Lower lobe of right lung (tissue), 2 donors: ENCODE results near the gene SLC15A2. TPM values are rescaled to one million over a fixed set of nuclear protein-coding genes. Genes with fewer than 3 reads are reported as not detected.
"Not testable (repeated sequence)": the region's sequence is repeated elsewhere in the genome, so short reads cannot be mapped to it uniquely, and the experiment has no call there.

Experiments
- ATAC-seq, 2 donors: fragments of 200-7000 bp; cut with Tn5 transposase; one replicate each; pipeline ENCODE4 v1.9.1; 2020 to 2022; ENCODE audit warnings: mild to moderate bottlenecking in 2 of 2, moderate library complexity in 2 of 2
- DNase-seq: peaks from one replicate; pipeline ENCODE4 v3.0.0-alpha.2; 2020
- H3K27ac ChIP-seq: fragments of 200-600 bp; one replicate; pipeline ENCODE4 v1.8.0; 2022
- H3K27me3 ChIP-seq: fragments of 200-600 bp; one replicate; pipeline ENCODE4 v1.8.0; 2022; ENCODE audit warnings: low read depth
- H3K36me3 ChIP-seq: fragments of 200-600 bp; one replicate; pipeline ENCODE4 v1.8.0; 2022; ENCODE audit warnings: mild to moderate bottlenecking
- H3K4me1 ChIP-seq: fragments of 200-600 bp; one replicate; pipeline ENCODE4 v1.8.0; 2022
- H3K4me3 ChIP-seq: fragments of 200-600 bp; one replicate; pipeline ENCODE4 v1.8.0; 2022; ENCODE audit warnings: mild to moderate bottlenecking
- H3K9me3 ChIP-seq: fragments of 200-600 bp; one replicate; pipeline ENCODE4 v1.8.0; 2022
- intact Hi-C: fragments of 100-400 bp; cut with DNase I; formaldehyde crosslinking; loops from one replicate; pipeline ENCODE4 v1.11.0; 2022
- total RNA-seq: library from RNA; stranded (reverse); fragmentation: NEBNext Ultra II Directional; extraction: Animal tissue kit (Norgen Biotek cat#: 25700); gene quantifications from one replicate; pipeline ENCODE4 v1.2.1, GENCODE V29; 2021
- TF ChIP-seq, protein P1 (sequence below): fragments of 200-600 bp; IDR thresholded peaks from one replicate; pipeline ENCODE4 v1.8.0; 2022; ENCODE audit warnings: antibody characterized with exemption, mild to moderate bottlenecking
- donor health status: DM: no; HTN: yes; CAD: no; lungs with severe emphysema.

The SLC15A2 gene
- total RNA-seq, 1 donor from 2014 or later = 63.6 TPM

DNA sequence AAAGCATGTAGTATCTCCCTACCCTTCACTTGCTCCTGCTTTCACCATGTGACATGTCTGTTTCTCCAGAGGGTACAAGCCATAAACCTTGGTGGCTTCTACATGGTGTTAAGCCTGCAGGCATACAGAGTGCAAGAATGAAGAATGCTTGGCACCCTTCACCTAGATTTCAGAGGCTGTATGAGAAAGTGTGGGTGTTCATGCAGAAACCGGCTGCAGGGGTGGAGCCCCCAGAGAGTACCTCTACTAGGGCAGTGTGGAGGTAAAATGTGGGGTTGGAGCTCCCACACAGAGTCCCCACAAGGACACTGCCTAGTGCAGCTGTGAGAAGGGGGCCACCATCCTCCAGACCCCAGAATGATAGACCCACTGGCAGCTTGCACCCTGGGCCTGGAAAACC lies 32.2 kb downstream of the SLC15A2 start:
- H3K9me3 ChIP-seq = no peaks in the 10 kb centered on the region
- no peaks in the 10 kb centered on the region for H3K4me1 ChIP-seq
- H3K27ac ChIP-seq = no peak overlapping the region
- TF ChIP-seq, protein P1, sequence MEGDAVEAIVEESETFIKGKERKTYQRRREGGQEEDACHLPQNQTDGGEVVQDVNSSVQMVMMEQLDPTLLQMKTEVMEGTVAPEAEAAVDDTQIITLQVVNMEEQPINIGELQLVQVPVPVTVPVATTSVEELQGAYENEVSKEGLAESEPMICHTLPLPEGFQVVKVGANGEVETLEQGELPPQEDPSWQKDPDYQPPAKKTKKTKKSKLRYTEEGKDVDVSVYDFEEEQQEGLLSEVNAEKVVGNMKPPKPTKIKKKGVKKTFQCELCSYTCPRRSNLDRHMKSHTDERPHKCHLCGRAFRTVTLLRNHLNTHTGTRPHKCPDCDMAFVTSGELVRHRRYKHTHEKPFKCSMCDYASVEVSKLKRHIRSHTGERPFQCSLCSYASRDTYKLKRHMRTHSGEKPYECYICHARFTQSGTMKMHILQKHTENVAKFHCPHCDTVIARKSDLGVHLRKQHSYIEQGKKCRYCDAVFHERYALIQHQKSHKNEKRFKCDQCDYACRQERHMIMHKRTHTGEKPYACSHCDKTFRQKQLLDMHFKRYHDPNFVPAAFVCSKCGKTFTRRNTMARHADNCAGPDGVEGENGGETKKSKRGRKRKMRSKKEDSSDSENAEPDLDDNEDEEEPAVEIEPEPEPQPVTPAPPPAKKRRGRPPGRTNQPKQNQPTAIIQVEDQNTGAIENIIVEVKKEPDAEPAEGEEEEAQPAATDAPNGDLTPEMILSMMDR = no peak
- intact Hi-C loops = no loop called here
- no peak overlapping the region for H3K4me3 ChIP-seq
- no peak for DNase-seq
- H3K36me3 ChIP-seq = peaks cover 47% of the 10 kb centered on the region
- no peak for ATAC-seq
- H3K27me3 ChIP-seq = no peaks in the 10 kb centered on the region

DNA sequence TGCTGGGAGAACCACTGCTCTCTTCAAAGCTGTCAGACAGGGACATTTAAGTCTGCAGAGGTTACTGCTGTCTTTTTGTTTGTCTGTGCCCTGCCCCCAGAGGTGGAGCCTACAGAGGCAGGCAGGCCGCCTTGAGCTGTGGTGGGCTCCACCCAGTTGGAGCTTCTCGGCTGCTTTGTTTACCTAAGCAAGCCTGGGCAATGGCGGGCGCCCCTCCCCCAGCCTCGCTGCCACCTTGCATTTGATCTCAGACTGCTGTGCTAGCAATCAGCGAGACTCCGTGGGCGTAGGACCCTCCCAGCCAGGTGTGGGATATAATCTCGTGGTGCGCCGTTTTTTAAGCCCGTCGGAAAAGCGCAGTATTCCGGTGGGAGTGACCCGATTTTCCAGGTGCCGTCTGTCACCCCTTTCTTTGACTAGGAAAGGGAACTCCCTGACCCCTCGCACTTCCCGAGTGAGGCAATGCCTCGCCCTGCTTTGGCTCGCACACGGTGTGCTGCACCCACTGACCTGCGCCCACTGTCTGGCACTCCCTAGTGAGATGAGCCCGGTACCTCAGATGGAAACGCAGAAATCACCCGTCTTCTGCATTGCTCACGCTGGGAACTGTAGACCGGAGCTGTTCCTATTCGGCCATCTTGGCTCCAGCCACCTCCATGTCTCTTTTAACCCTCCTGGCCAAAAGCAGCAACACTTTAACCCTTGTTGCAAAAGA lies 44.1 kb downstream of the SLC15A2 start:
- H3K9me3 ChIP-seq, DNase-seq, ATAC-seq, H3K27ac ChIP-seq, intact Hi-C loops, H3K4me3 ChIP-seq, H3K4me1 ChIP-seq, H3K27me3 ChIP-seq: not testable (repeated sequence)
- H3K36me3 ChIP-seq = peaks cover 20% of the 10 kb centered on the region

DNA sequence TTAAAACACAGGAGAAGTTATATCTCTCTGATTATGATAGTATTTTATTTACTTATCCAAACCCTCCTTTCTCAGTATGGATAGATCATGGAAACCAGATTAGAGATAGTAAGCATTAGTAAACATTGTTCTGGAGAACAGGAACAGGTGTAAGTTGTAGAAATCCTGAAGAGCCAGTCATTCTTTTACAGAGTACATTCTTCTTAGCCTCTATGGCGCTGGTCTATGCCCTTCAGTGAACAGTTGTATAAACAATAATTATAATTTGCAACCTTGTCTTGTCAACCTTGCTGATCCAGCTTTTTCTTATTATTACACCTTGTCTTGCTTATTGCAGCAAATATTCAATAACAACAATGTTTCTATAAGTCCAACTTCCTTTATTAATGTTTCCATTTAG lies 47.4 kb downstream of the SLC15A2 start:
- H3K27ac ChIP-seq = no peak overlapping the region
- intact Hi-C loops = no loop called here
- no peaks in the 10 kb centered on the region for H3K4me1 ChIP-seq
- peaks cover 20% of the 10 kb centered on the region for H3K36me3 ChIP-seq
- H3K9me3 ChIP-seq = no peaks in the 10 kb centered on the region
- ATAC-seq = peak in 1 of 2 donors; percentile 33
- TF ChIP-seq, protein P1 = no peak
- H3K27me3 ChIP-seq = no peaks in the 10 kb centered on the region
- H3K4me3 ChIP-seq = no peak overlapping the region
- no peak for DNase-seq

DNA sequence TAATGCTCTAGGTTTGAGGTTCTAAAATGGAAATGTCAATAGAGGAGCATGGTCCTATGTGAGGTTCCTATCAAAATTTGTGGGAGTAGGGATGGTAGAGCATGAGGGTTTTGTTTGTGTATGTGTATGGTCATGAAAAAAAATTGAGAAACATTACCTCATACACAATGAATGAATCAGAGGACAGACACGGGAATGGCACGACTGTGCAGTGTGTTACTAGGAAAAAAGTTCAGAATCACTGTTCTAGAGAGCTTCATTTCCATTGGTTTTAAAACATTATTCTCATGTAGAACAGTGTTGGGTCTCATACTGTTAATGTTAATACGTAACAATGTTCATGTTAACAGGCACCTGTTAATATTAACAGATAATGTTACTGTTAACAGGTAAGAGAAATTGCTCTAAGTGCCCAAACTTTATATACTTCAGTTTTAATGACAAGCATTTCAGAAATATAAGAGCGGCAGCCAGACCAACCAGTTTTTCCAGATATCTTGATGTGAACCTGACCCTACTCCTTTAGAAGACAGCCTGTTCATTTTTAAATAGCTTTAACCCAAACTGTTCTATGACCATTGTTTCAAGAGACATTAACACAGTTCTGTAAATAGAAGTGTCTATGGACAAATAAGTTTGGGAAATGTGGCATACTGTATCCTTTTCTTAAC lies 48.0 kb downstream of the SLC15A2 start:
- intact Hi-C loops = no loop called here
- Histone ChIP-seq H3K9me3 (no peaks in the 10 kb centered on the region), H3K4me3 (no peak overlapping the region), H3K4me1 (no peaks in the 10 kb centered on the region), H3K27ac (no peak overlapping the region), H3K36me3 (peaks cover 20% of the 10 kb centered on the region), H3K27me3 (no peaks in the 10 kb centered on the region)
- TF ChIP-seq, protein P1 = no peak
- no peak for DNase-seq
- ATAC-seq = peak; percentile 73 to 77

DNA sequence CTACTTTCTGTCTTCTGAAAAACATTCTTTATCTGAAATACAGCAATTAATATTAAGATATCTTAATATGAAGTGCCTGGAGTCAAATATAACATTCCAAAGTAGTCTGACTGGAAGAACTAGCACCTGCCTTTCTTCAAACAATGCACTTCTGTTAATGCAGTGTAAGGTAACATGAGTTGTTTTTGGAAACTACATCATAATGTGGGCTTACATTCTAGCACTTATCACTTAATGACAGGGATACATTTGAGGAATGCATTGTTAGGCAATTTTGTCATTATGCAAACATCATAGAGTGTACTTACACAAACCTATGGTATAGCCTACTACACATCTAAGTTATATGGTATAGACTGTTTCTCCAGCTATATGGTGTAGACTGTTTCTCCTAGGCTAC lies 49.2 kb downstream of the SLC15A2 start:
- H3K36me3 ChIP-seq = peaks cover 19% of the 10 kb centered on the region
- no peak overlapping the region for H3K27ac ChIP-seq
- no peaks in the 10 kb centered on the region for H3K27me3 ChIP-seq
- DNase-seq (no peak), ATAC-seq (peak in 1 of 2 donors; percentile 36)
- H3K4me1 ChIP-seq = no peaks in the 10 kb centered on the region
- intact Hi-C loops = no loop called here
- TF ChIP-seq, protein P1 = no peak
- no peaks in the 10 kb centered on the region for H3K9me3 ChIP-seq
- no peak overlapping the region for H3K4me3 ChIP-seq

DNA sequence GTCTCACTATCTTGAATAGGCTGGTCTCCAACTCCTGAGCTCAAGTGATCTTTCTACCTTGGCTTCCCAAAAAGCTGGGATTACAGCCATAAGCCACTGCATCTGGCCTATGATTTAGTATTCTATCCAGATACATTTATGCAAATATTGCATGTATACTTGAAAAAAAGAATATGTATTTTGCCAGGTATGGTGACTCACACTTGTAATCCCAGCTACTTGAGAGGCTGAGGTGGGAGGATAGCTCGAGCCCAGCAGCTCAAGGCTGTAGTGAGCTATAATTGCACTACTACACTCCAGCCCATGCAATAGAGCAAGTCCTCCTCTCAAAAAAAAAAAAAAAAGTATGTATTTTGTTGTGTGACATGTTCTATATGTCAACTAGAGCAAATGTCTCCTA lies 54.4 kb downstream of the SLC15A2 start:
- Histone ChIP-seq H3K27me3 (no peaks in the 10 kb centered on the region), H3K9me3 (peaks cover 9% of the 10 kb centered on the region), H3K4me1 (no peaks in the 10 kb centered on the region), H3K27ac (no peak overlapping the region), H3K4me3 (no peak overlapping the region), H3K36me3 (no peaks in the 10 kb centered on the region)
- TF ChIP-seq, protein P1 = no peak
- ATAC-seq = no peak
- no peak for DNase-seq
- intact Hi-C loops = no loop called here
